Skin of body (tissue), 2 donors: ENCODE results near the gene C1QTNF2. TPM values are rescaled to one million over a fixed set of nuclear protein-coding genes. Genes with fewer than 3 reads are reported as not detected.
"Not testable (repeated sequence)": the region's sequence is repeated elsewhere in the genome, so short reads cannot be mapped to it uniquely, and the experiment has no call there.

Source experiments
- DNase-seq: peaks from one replicate; lab custom pipeline; 2025; lab: John Stamatoyannopoulos, UW
- total RNA-seq: library from RNA; depleted of rRNA; stranded (reverse); fragments of >200 nt; gene quantifications from one replicate; pipeline ENCODE4 v1.2.3, GENCODE V29; 2014

Gene C1QTNF2
- total RNA-seq, 1 donor from 2014 or later: 12.3 TPM

- DNase-seq: no peak
Measured at GRCh38 chr5:160342413-160342941, 27.9 kb downstream of the C1QTNF2 start.

DNA sequence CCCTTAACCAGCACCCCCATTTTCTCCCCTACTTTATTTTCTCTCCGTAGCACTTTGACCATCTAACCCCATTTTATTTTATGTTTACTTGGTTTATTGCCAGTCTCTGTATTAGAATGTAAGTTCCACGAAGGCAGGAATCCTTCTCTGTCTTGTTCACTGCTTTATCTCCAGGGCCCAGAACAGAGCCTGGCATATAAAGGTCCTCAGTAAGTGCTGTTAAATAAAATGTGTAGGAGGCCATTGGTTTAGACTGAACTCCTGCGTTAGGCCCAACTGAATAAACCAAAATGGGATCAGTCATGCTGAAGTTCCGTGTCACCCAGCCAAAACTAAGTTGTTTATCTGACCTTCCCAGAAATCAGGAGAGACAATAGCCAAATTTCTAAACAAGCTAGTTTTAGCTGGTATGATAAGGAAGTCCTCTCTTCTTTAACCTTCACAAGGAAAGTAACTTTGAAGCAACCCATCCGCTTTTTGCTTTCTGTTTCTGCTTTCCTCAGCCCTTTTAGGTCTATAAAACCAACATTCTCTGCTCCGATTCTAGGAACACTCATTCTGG, 29.0 kb downstream of the C1QTNF2 start:
- DNase-seq: no peak

- not testable (repeated sequence) for DNase-seq
Measured at GRCh38 chr5:160340513-160340912, 29.9 kb downstream of the C1QTNF2 start.

DNA sequence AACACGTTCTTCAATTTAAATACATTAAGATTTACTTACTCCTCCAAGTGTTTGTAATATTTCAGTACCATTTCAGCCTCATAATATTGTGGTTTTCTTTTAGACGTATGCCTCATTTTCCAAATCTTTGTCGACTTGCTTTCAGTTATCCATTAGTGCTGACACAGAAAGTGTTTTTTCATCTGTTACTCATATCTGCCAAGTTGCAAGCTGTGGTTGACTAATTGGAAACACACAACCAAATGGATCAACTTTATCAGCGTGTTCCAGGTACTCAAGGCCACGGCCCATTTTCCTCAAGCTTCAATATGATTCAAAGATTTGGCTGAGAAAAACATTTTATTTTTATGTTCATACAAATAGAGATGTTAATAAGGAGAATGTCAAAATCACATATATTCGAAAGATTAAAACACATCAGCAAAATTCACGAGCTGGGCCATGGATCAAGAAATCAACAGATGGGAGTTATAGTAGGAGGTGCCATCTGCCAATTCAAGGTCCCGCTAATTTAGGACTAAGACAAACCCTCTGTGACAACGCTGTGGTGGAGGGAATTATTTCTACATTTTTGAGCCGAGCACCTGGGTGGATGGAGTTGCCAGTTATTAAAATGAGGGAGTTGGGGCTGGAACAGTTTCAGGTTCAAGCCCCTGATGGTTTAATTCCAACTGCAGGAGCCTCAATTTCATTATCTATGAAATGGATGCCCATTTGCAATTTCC, 30.9 kb downstream of the C1QTNF2 start:
- no peak for DNase-seq

DNA sequence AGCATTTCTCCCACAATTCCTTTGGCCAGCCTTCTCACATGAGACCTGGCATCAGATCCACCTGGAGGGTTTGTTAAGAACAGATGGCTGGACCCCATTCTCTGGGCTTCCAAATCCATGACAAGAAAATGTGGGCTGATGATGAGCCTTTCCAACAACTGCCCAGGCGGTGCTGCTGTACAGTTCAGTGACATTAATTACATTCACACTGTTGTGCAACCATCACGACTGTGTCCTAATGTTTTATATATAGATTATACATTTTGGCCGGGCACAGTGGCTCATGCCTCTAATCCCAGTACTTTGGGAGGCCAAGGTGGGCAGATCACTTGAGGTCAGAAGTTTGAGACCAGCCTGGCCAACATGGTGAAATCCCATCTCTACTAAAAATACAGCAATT, 35.7 kb downstream of the C1QTNF2 start:
- DNase-seq: not testable (repeated sequence)

GRCh38 chr5:160333721-160334120, 36.7 kb downstream of the C1QTNF2 start:
- no peak for DNase-seq

- DNase-seq: no peak
Measured at GRCh38 chr5:160330212-160330611, 40.2 kb downstream of the C1QTNF2 start.

GRCh38 chr5:160327818-160328217, 42.6 kb downstream of the C1QTNF2 start:
- no peak for DNase-seq

GRCh38 chr5:160326981-160327380, 43.4 kb downstream of the C1QTNF2 start:
- no peak for DNase-seq

- DNase-seq: no peak
Measured at GRCh38 chr5:160325716-160326115, 44.7 kb downstream of the C1QTNF2 start.

DNA sequence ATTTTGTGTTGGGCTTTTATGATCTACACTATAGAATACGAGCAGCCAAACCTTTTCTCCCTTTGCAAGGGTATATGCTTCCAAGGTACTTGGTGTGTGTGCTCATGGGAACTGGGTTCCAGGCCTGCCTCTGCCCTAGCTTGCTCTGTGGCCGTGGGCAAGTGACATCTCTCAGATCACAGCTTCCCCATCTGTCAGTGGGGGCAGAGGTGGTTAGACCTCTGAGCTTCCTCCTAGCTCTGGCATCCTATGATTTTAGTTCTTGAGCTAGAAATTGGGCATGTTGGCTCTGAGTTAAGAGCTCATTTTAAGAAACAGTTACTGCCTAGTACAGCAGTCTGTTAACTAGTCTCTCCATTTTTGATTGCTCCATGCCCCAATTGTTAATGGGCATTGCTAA, 45.5 kb downstream of the C1QTNF2 start:
- DNase-seq: no peak

DNA sequence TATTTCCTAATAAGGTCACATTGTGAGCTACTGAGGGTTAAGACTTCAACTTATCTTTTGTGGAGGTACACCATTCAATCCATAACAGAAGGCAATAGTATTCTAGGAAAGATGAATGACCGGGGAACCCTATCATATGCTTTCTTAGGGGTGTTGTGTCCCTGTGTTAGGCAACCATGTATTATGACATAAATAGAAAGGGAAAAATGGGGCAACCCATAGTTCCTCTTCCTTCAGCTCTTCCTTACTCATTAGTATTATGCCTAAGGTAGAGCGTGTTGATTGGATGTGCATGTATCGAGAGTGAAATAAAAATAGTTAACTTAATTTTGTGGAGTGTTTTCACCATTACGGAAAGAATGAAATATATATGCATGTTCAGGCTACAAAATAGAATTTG, 52.0 kb downstream of the C1QTNF2 start:
- no peak for DNase-seq

GRCh38 chr5:160317434-160317833, 53.0 kb downstream of the C1QTNF2 start:
- DNase-seq: no peak

- no peak for DNase-seq
Measured at GRCh38 chr5:160315968-160316367, 54.5 kb downstream of the C1QTNF2 start.

GRCh38 chr5:160312960-160313727, 57.3 kb downstream of the C1QTNF2 start:
- DNase-seq: no peak

DNA sequence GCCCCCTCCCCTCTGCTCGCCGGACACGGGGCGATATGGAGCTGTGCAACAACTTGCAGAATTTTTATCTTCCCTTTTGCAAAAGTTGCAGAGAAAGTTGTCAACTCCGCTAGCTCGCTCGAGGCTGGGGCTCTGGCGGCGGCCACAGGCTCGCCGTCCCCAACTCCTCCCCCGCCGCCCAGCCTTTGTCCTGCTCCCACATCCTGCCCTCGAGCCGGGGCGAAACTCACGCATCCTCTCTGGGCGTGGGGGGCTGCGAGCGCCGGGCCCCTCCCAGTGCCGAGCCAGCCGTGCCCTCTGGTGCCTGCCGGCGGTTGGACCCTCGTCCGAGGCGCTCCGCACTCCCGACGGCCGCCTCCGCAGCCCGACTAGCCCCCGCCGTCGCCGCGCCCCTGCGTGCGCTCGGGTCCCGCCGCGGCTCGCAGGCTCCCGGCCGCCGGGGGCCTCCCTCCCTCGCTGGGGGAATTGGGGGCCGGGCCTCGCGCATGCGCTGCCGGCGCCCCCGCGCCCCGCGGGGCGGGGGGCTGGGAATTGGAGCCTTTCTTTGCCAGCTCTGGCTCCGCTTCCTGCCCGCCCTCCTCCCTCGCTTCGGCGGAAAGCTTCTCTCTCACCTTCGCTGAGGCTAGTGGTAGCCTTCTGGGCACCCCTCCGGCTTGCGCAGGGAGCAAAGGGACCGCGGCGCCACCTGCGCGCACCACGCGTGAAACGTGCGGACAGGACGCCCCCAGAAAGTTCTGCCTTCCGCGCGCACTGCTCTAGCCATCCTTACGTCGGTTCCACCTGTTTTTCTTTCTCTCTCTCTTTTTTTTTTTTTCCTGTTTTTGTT, 58.1 kb downstream of the C1QTNF2 start, which contains the start of gene CCNJL:
CCNJL (minus strand) TSS at position 431 of the 826 bp plus-strand sequence. CDS start 641 bp downstream, outside the sequence.
- no peak for DNase-seq

DNA sequence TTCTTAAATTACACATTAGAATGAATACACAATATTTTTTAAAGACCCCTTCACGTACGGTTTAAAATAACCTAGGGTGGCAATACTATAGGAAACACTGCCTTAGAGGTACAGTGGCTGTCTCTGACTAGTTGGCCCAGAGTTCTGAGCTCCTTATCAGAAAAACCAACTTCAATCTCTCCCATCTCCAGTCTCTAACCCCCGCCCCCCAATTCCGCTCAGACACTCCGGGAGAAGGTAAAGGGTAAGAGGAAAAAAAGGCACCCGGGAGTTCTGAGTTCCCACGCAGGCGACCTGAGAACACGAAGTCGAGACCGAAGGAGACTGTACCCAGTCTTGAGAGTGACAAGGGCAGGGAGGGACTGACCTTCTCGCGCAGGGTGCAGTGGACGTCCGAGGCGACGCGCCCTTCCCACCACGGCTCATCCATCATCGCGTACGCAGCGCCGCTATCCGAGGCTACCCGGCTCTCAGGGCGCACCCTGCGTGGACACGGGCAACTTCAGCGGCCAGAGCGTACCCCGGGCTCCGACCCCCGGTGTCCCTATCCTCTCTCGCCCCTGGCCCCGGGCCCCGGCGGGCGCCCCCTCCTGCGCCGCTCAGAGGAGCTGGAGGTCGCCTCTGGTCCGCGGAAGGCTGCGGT, 58.8 kb downstream of the C1QTNF2 start:
- DNase-seq: no peak

DNA sequence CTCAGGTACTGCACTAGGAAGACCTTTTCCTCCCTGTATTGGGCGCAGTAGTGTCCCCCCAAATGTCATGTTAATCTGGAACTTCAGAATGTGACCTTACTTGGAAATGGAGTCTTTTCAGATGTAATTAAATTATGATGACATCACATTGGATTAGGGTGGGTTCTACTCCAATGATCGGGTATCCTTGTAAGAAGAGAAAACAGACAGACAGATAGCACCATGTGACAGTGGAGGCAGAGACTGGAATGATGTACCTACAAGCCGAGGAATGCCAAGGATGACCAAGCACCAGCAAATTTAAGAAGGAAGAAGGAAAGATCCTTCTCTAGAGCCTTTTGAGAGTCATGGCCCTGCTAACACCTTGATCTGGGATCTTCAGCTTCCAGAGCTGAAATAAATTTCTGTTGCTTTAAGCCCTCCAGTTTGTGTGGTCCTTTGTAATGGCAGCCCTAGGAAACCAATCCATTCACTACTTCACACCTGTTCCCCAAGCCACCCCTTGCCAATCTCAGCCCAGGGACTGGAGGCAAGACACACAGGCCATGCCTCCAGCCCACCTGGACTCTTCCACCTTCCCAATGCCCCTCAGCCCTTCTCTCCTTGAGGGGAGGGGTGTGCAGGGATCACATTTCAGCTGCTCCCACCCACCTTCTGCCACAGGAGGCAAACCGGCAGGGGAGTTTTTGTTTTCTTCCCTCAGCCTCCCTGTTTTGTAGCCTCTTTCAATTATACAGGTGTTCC, 59.7 kb downstream of the C1QTNF2 start:
- no peak for DNase-seq

- no peak for DNase-seq
Measured at GRCh38 chr5:160310140-160310539, 60.3 kb downstream of the C1QTNF2 start.

DNA sequence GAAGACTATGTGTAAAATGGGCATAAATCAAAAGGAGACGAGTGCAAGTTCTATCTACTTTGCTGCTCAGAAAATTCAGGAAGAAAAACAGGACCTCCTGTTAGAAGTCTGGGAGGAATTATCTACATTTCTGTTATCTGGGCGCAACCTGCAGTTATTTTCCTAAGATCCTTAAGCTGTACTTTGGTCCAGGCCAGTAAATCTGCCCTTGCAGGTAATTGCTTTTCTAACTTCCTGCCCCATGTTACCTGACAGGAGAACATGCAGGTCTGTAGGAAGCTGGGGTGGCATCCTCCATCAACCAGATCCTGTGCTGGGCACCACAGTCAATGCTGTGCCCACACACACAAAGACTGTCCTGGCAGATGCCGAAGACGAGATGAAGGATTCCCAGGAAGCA, 63.7 kb downstream of the C1QTNF2 start:
- no peak for DNase-seq
